ENCODE results near the gene DHRS11. TPM values are rescaled to one million over a fixed set of nuclear protein-coding genes. Genes with fewer than 3 reads are reported as not detected.

The DHRS11 gene
- total RNA-seq, 4 donors from 2014 or later: 63.5 to 436 (median 424) TPM

DNA sequence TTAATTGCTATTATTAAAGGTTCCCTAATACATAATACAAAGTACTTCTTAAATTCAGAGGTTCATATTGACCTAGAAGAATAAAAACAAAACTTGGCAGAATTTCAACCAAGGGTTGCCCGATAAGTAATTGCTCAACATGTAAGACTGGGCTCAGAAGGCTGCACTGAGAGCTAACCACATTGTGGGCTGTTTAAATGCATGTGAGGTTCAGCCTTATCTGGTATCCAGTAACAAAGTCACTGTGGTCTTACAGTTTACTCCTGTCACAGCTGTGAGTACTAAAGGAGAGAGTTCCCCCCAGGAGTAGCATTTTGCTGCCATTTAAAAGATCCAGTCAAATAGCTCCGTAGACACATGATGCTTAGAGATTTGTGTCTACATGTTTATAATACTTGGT is 1.6 kb upstream of the DHRS11 start:
- H3K27me3 ChIP-seq: no peaks in the 10 kb centered on the region
- TF ChIP-seq, protein P1, sequence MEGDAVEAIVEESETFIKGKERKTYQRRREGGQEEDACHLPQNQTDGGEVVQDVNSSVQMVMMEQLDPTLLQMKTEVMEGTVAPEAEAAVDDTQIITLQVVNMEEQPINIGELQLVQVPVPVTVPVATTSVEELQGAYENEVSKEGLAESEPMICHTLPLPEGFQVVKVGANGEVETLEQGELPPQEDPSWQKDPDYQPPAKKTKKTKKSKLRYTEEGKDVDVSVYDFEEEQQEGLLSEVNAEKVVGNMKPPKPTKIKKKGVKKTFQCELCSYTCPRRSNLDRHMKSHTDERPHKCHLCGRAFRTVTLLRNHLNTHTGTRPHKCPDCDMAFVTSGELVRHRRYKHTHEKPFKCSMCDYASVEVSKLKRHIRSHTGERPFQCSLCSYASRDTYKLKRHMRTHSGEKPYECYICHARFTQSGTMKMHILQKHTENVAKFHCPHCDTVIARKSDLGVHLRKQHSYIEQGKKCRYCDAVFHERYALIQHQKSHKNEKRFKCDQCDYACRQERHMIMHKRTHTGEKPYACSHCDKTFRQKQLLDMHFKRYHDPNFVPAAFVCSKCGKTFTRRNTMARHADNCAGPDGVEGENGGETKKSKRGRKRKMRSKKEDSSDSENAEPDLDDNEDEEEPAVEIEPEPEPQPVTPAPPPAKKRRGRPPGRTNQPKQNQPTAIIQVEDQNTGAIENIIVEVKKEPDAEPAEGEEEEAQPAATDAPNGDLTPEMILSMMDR (IDR thresholded peaks at IDR 0.05): no peak
- no peak for TF ChIP-seq POLR2A (IDR thresholded peaks at IDR 0.05)
- H3K9me3 ChIP-seq: no peaks in the 10 kb centered on the region
- H3K27ac ChIP-seq: no peak overlapping the region
- peaks cover 0 to 48% (median 2%) of the 10 kb centered on the region in 3 donors for H3K36me3 ChIP-seq
- H3K4me1 ChIP-seq: peaks cover 0 to 31% (median 5%) of the 10 kb centered on the region in 4 donors
- no peak overlapping the region for H3K4me3 ChIP-seq
- DNase-seq: no peak

DNA sequence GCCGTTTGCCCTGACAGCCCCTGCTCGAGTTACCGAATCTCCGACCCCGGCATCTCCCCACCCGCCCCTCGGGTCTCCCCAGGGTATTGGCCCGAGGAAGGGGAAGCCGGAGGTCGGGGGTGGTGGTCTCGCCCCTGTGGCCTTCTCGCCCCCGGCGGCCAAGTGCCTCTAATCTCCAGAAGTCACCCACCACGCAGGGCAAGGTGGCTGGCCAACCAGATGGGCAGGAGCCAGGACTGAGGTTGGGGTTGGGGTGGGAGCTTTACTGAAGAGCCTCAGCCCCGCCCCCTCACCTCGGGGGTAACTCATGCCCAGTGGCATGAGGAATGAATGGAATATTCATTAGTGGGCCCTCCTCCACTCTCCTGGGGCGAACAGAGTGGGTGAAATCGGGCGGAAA is 637 bp downstream of the DHRS11 start:
- Histone ChIP-seq H3K4me1 (peaks cover 2 to 48% (median 5%) of the 10 kb centered on the region in 4 donors), H3K27me3 (no peaks in the 10 kb centered on the region), H3K36me3 (peaks cover 0 to 27% (median 0%) of the 10 kb centered on the region in 3 donors), H3K9me3 (no peaks in the 10 kb centered on the region), H3K4me3 (peak overlapping the region; percentile 66 to 95 (median 88)), H3K27ac (peak overlapping the region; percentile 76 to 90 (median 88))
- peak in 1 of 3 donors; percentile 53 for DNase-seq
- TF ChIP-seq, protein P1 (IDR thresholded peaks at IDR 0.05): no peak
- TF ChIP-seq POLR2A (IDR thresholded peaks at IDR 0.05): no peak

- DNase-seq: peak in 2 of 3 donors; percentile 74 to 87
- Histone ChIP-seq H3K27me3 (no peaks in the 10 kb centered on the region), H3K9me3 (no peaks in the 10 kb centered on the region), H3K4me3 (peak overlapping the region; percentile 66 to 95 (median 88)), H3K27ac (peak overlapping the region in 3 of 4 donors; percentile 88 to 90 (median 89)), H3K36me3 (peaks cover 0 to 22% (median 0%) of the 10 kb centered on the region in 3 donors), H3K4me1 (peaks cover 2 to 52% (median 5%) of the 10 kb centered on the region in 4 donors)
- TF ChIP-seq, protein P1 (IDR thresholded peaks at IDR 0.05): no peak
- peak; percentile 95 to 96 for TF ChIP-seq POLR2A (IDR thresholded peaks at IDR 0.05)
These were observed 1.1 kb downstream of the DHRS11 start for GRCh38 chr17:36592716-36593321.

- no peaks in the 10 kb centered on the region for H3K27me3 ChIP-seq
- H3K4me1 ChIP-seq: peaks cover 2 to 62% (median 5%) of the 10 kb centered on the region in 4 donors
- H3K36me3 ChIP-seq: peaks cover 0 to 15% (median 0%) of the 10 kb centered on the region in 3 donors
- no peaks in the 10 kb centered on the region for H3K9me3 ChIP-seq
- peak overlapping the region in 2 of 4 donors; percentile 66 to 84 for H3K4me3 ChIP-seq
- TF ChIP-seq, protein P1 (IDR thresholded peaks at IDR 0.05): no peak
- TF ChIP-seq POLR2A (IDR thresholded peaks at IDR 0.05): peak; percentile 57 to 72
- H3K27ac ChIP-seq: peak overlapping the region in 3 of 4 donors; percentile 88 to 90 (median 89)
- peak in 2 of 3 donors; percentile 63 to 69 for DNase-seq
These were observed 2.1 kb downstream of the DHRS11 start for GRCh38 chr17:36593656-36594316.

DNA sequence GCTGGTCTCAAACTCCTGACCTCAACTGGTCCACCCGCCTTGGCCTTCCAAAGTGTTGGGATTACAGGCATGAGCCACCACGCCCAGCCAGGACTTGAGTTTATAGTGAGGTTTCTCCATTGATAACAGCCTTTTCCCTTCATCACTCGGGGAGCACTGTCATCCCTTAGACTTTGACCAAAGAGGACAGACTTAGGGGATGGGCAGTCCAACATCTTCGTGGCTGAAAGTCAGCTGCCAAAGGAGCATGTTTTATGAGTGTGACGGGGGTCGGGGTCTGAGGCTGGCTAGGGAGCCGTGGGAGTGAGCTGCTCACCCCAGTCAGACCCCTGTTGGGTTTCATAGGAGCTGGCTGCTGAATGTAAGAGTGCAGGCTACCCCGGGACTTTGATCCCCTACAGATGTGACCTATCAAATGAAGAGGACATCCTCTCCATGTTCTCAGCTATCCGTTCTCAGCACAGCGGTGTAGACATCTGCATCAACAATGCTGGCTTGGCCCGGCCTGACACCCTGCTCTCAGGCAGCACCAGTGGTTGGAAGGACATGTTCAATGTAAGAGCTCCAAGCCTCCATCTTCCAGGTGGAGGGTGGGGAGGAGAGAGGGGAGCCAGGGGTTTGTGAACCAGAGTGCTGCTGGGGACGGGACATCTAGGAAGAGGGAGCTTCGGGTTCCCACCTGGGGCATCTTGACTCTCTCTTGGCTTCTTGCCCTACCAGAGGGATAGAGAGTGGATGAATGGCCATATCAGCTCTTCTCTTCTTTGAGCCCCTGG is 3.1 kb downstream of the DHRS11 start:
- peaks cover 2 to 70% (median 5%) of the 10 kb centered on the region in 4 donors for H3K4me1 ChIP-seq
- peak in 1 of 3 donors; percentile 70 for DNase-seq

More for the DNA sequence above, 3.1 kb downstream of the DHRS11 start:
- H3K9me3 ChIP-seq: no peaks in the 10 kb centered on the region
- H3K27ac ChIP-seq: peak overlapping the region in 3 of 4 donors; percentile 88 to 90 (median 89)
- no peaks in the 10 kb centered on the region for H3K27me3 ChIP-seq
- TF ChIP-seq, protein P1 (IDR thresholded peaks at IDR 0.05): no peak
- peak; percentile 11 to 24 for TF ChIP-seq POLR2A (IDR thresholded peaks at IDR 0.05)
- peak overlapping the region in 2 of 4 donors; percentile 5 to 66 for H3K4me3 ChIP-seq
- H3K36me3 ChIP-seq: peaks cover 0 to 7% (median 0%) of the 10 kb centered on the region in 3 donors

Data from Peyer's patch (tissue), 4 donors.